ENCODE results near the gene SLC6A3. TPM values are rescaled to one million over a fixed set of nuclear protein-coding genes. Genes with fewer than 3 reads are reported as not detected.

The SLC6A3 gene
- total RNA-seq, 1 donor, result not detected

GRCh38 chr5:1396293-1396816, 48.9 kb downstream of the SLC6A3 start:
- peaks cover 8% of the 10 kb centered on the region for H3K27me3 ChIP-seq (ENCODE audit: insufficient read depth, low read length)
- TF ChIP-seq, protein P1, sequence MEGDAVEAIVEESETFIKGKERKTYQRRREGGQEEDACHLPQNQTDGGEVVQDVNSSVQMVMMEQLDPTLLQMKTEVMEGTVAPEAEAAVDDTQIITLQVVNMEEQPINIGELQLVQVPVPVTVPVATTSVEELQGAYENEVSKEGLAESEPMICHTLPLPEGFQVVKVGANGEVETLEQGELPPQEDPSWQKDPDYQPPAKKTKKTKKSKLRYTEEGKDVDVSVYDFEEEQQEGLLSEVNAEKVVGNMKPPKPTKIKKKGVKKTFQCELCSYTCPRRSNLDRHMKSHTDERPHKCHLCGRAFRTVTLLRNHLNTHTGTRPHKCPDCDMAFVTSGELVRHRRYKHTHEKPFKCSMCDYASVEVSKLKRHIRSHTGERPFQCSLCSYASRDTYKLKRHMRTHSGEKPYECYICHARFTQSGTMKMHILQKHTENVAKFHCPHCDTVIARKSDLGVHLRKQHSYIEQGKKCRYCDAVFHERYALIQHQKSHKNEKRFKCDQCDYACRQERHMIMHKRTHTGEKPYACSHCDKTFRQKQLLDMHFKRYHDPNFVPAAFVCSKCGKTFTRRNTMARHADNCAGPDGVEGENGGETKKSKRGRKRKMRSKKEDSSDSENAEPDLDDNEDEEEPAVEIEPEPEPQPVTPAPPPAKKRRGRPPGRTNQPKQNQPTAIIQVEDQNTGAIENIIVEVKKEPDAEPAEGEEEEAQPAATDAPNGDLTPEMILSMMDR (IDR thresholded peaks at IDR 0.05; ENCODE audit: extremely low read depth, low read depth, low read length), result no peak

DNA sequence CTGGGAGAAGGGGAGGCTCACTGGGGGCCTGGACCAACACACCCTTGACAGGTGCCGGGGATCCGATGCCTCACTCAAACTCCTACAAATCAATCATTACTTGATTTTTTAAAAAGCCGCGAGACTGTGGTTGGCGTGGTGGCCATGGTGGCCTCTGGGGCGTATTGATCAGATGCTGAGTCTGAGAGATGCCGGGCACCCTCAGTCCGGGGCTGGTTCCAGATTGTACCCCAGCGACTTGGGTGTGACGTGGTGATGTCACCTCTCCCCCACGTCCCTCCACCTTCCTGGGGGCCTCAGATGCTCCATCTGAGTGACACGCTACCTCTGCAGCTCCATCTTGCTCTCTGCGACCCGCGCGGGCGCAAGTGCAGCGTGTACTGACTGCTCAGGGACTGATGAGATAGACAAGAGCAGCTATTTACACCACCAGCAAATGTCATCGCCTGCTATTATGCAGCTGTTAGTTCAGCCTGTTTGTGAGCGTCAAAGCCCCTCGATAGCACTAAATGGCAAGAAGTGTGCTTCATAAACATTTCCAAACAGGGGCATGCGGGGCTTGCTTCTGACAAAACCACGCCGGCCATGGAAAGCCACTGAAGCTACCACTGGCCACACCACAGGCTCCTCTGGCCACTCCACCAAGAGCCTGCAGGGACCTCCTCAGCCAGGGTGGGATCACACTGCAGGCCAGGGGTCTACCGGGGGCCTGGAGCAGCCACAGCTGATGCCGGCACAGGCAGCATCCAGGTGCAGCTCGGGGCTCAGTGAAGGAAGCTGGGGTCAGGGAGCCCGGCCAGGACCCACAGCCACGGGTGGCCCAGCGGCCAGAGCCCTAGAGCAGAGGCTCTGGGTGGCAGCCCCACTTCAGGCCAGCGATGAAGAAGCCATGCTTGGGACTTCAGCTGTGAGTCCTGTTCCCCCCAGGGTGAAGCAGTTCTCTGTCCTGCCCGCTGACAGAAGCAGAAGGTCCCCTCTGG, 50.1 kb downstream of the SLC6A3 start:
- H3K4me3 ChIP-seq (ENCODE audit: insufficient read depth, low read length), result no peak overlapping the region

More at GRCh38 chr5:1396293-1396816, 48.9 kb downstream of the SLC6A3 start:
- no peaks in the 10 kb centered on the region for H3K4me1 ChIP-seq (ENCODE audit: insufficient read depth, low read length)
- no peaks in the 10 kb centered on the region for H3K36me3 ChIP-seq (ENCODE audit: insufficient read depth, low read length)
- DNase-seq (ENCODE audit: insufficient read length, low spot score, missing footprints), result no peak
- H3K79me2 ChIP-seq (ENCODE audit: insufficient read depth, low read length), result no peaks in the 10 kb centered on the region
- no peak overlapping the region for H2AFZ ChIP-seq (ENCODE audit: low read length)
- H3K4me3 ChIP-seq (ENCODE audit: insufficient read depth, low read length), result no peak overlapping the region
- H4K20me1 ChIP-seq (ENCODE audit: insufficient read depth, low read length), result no peaks in the 10 kb centered on the region
- H3K27ac ChIP-seq (ENCODE audit: low read depth, low read length), result no peak overlapping the region
- peaks cover 5% of the 10 kb centered on the region for H3K9me3 ChIP-seq (ENCODE audit: low read depth, low read length)
- H3K4me2 ChIP-seq (ENCODE audit: insufficient read depth, low read length), result no peak overlapping the region

GRCh38 chr5:1393571-1394501, 51.4 kb downstream of the SLC6A3 start:
- Histone ChIP-seq H3K4me2 (ENCODE audit: insufficient read depth, low read length) (no peak overlapping the region), H3K27ac (ENCODE audit: low read depth, low read length) (no peak overlapping the region), H3K9me3 (ENCODE audit: low read depth, low read length) (no peaks in the 10 kb centered on the region), H3K79me2 (ENCODE audit: insufficient read depth, low read length) (no peaks in the 10 kb centered on the region), H2AFZ (ENCODE audit: low read length) (no peak overlapping the region), H4K20me1 (ENCODE audit: insufficient read depth, low read length) (no peaks in the 10 kb centered on the region), H3K4me1 (ENCODE audit: insufficient read depth, low read length) (no peaks in the 10 kb centered on the region), H3K27me3 (ENCODE audit: insufficient read depth, low read length) (peaks cover 13% of the 10 kb centered on the region), H3K4me3 (ENCODE audit: insufficient read depth, low read length) (no peak overlapping the region), H3K36me3 (ENCODE audit: insufficient read depth, low read length) (no peaks in the 10 kb centered on the region)
- DNase-seq (ENCODE audit: insufficient read length, low spot score, missing footprints), result peak; percentile 47
- TF ChIP-seq, protein P1 (IDR thresholded peaks at IDR 0.05; ENCODE audit: extremely low read depth, low read depth, low read length), result no peak

More for the DNA sequence above, 50.1 kb downstream of the SLC6A3 start:
- Histone ChIP-seq H3K9me3 (ENCODE audit: low read depth, low read length) (peaks cover 5% of the 10 kb centered on the region), H3K4me2 (ENCODE audit: insufficient read depth, low read length) (no peak overlapping the region), H3K27ac (ENCODE audit: low read depth, low read length) (no peak overlapping the region), H2AFZ (ENCODE audit: low read length) (no peak overlapping the region), H3K36me3 (ENCODE audit: insufficient read depth, low read length) (no peaks in the 10 kb centered on the region), H3K4me1 (ENCODE audit: insufficient read depth, low read length) (no peaks in the 10 kb centered on the region), H4K20me1 (ENCODE audit: insufficient read depth, low read length) (no peaks in the 10 kb centered on the region), H3K27me3 (ENCODE audit: insufficient read depth, low read length) (peaks cover 8% of the 10 kb centered on the region), H3K79me2 (ENCODE audit: insufficient read depth, low read length) (no peaks in the 10 kb centered on the region)
- peak; percentile 58 for DNase-seq (ENCODE audit: insufficient read length, low spot score, missing footprints)
- TF ChIP-seq, protein P1 (IDR thresholded peaks at IDR 0.05; ENCODE audit: extremely low read depth, low read depth, low read length), result no peak
